Activated CD4-positive, CD25-positive, alpha-beta regulatory T cell treated with anti-CD3 and anti-CD28 coated beads, Interleukin-2, amount 50 U/mL, for 24 hours (primary cell): Measurements from ENCODE around the gene SLC4A8.
"Not testable (repeated sequence)": the region's sequence is repeated elsewhere in the genome, so short reads cannot be mapped to it uniquely, and the experiment has no call there.

Experiments used
- ATAC-seq, 2 donors: fragments of 150-1000 bp; cut with Tn5 transposase; one replicate each; pipeline ENCODE4 v1.10.0; 2021; ENCODE audit warnings: mild to moderate bottlenecking in 1 of 2, moderate library complexity in 1 of 2

Gene SLC4A8

GRCh38 chr12:51482929-51483697 is 58.5 kb downstream of the SLC4A8 start:
- peak; percentile 33 to 44 for ATAC-seq

- ATAC-seq: no peak
Observed at GRCh38 chr12:51484119-51484518, 59.5 kb downstream of the SLC4A8 start.

GRCh38 chr12:51488281-51488680 is 63.6 kb downstream of the SLC4A8 start:
- no peak for ATAC-seq

- no peak for ATAC-seq
Observed at GRCh38 chr12:51493281-51493680, 68.7 kb downstream of the SLC4A8 start.

GRCh38 chr12:51496895-51497294 is 72.3 kb downstream of the SLC4A8 start:
- ATAC-seq: no peak

GRCh38 chr12:51504851-51505250 is 80.2 kb downstream of the SLC4A8 start:
- ATAC-seq: no peak

GRCh38 chr12:51505360-51506105 is 80.9 kb downstream of the SLC4A8 start:
- no peak for ATAC-seq

- no peak for ATAC-seq
Observed at GRCh38 chr12:51507178-51507577, 82.5 kb downstream of the SLC4A8 start.

GRCh38 chr12:51508285-51508684 is 83.7 kb downstream of the SLC4A8 start:
- no peak for ATAC-seq

- ATAC-seq: no peak
Observed at GRCh38 chr12:51511546-51512260, 87.1 kb downstream of the SLC4A8 start.

- no peak for ATAC-seq
Observed at GRCh38 chr12:51512438-51512837, 87.8 kb downstream of the SLC4A8 start.

- not testable (repeated sequence) for ATAC-seq
Observed at GRCh38 chr12:51515037-51515436, 90.4 kb downstream of the SLC4A8 start.

- ATAC-seq: no peak
Observed at GRCh38 chr12:51517316-51517715, 92.7 kb downstream of the SLC4A8 start.

- ATAC-seq: no peak
Observed at GRCh38 chr12:51517800-51518199, 93.2 kb downstream of the SLC4A8 start.

GRCh38 chr12:51519755-51520154 is 95.1 kb downstream of the SLC4A8 start:
- no peak for ATAC-seq

- ATAC-seq: no peak
Observed at GRCh38 chr12:51520576-51521325, 96.1 kb downstream of the SLC4A8 start.

- ATAC-seq: no peak
Observed at GRCh38 chr12:51521554-51522276, 97.1 kb downstream of the SLC4A8 start.

- no peak for ATAC-seq
Observed at GRCh38 chr12:51522696-51523095, 98.1 kb downstream of the SLC4A8 start.

- ATAC-seq: no peak
Observed at GRCh38 chr12:51524386-51524901, 99.8 kb downstream of the SLC4A8 start.

- ATAC-seq: no peak
Observed at GRCh38 chr12:51525518-51525917, 100.9 kb downstream of the SLC4A8 start.

- no peak for ATAC-seq
Observed at GRCh38 chr12:51527966-51528365, 103.3 kb downstream of the SLC4A8 start.
